ENCODE data around the gene C19orf85.

C19orf85 gene

DNA sequence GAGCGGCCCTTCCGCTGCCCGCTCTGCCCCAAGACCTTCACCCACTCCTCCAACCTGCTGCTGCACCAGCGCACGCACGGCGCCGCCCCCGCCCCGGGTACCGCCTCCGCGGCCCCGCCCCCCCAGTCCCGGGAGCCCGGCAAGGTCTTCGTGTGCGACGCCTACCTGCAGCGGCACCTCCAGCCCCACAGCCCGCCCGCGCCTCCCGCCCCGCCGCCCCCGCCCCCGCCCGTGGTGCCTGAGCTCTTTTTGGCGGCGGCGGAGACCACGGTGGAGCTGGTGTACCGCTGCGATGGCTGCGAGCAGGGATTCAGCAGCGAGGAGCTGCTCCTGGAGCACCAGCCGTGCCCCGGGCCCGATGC lies 17.2 kb upstream of the C19orf85 start:
- TF ChIP-seq, protein P1, sequence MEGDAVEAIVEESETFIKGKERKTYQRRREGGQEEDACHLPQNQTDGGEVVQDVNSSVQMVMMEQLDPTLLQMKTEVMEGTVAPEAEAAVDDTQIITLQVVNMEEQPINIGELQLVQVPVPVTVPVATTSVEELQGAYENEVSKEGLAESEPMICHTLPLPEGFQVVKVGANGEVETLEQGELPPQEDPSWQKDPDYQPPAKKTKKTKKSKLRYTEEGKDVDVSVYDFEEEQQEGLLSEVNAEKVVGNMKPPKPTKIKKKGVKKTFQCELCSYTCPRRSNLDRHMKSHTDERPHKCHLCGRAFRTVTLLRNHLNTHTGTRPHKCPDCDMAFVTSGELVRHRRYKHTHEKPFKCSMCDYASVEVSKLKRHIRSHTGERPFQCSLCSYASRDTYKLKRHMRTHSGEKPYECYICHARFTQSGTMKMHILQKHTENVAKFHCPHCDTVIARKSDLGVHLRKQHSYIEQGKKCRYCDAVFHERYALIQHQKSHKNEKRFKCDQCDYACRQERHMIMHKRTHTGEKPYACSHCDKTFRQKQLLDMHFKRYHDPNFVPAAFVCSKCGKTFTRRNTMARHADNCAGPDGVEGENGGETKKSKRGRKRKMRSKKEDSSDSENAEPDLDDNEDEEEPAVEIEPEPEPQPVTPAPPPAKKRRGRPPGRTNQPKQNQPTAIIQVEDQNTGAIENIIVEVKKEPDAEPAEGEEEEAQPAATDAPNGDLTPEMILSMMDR (IDR thresholded peaks at IDR 0.05): no peak
- Histone ChIP-seq H3K9me3 (no peaks in the 10 kb centered on the region), H3K4me1 (peaks cover 0 to 42% (median 34%) of the 10 kb centered on the region in 4 donors), H3K36me3 (peaks cover 11 to 35% (median 30%) of the 10 kb centered on the region in 3 donors), H3K27me3 (peaks cover 0 to 47% of the 10 kb centered on the region in 2 donors), H3K27ac (no peak overlapping the region), H3K4me3 (no peak overlapping the region)
- DNase-seq: no peak
- intact Hi-C loops (cut with DNase I; ENCODE audit: low total_unique reads): no loop called here

DNA sequence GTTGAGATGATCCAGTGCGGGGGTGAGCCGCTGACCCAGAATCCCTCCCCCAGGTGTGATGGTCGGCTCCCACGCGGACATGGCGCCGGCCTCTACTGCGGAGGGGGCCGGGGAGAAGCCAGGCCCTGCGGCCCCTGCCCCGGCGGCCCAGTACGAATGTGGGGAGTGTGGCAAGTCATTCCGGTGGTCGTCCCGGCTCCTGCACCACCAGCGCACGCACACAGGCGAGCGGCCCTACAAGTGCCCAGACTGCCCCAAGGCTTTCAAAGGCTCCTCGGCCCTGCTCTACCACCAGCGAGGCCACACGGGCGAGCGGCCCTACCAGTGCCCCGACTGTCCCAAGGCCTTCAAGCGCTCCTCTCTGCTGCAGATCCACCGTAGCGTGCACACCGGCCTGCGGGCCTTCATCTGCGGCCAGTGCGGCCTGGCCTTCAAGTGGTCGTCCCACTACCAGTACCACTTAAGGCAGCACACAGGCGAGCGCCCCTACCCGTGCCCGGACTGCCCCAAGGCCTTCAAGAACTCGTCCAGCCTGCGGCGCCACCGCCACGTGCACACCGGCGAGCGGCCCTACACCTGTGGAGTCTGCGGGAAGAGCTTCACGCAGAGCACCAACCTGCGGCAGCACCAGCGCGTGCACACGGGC lies 16.7 kb upstream of the C19orf85 start:
- Histone ChIP-seq H3K27me3 (peaks cover 0 to 42% of the 10 kb centered on the region in 2 donors), H3K27ac (no peak overlapping the region), H3K4me3 (no peak overlapping the region), H3K4me1 (peaks cover 0 to 37% (median 29%) of the 10 kb centered on the region in 4 donors), H3K36me3 (peaks cover 11 to 35% (median 30%) of the 10 kb centered on the region in 3 donors), H3K9me3 (no peaks in the 10 kb centered on the region)
- intact Hi-C loops (cut with DNase I; ENCODE audit: low total_unique reads): no loop called here
- TF ChIP-seq, protein P1 (IDR thresholded peaks at IDR 0.05): no peak
- no peak for DNase-seq

DNA sequence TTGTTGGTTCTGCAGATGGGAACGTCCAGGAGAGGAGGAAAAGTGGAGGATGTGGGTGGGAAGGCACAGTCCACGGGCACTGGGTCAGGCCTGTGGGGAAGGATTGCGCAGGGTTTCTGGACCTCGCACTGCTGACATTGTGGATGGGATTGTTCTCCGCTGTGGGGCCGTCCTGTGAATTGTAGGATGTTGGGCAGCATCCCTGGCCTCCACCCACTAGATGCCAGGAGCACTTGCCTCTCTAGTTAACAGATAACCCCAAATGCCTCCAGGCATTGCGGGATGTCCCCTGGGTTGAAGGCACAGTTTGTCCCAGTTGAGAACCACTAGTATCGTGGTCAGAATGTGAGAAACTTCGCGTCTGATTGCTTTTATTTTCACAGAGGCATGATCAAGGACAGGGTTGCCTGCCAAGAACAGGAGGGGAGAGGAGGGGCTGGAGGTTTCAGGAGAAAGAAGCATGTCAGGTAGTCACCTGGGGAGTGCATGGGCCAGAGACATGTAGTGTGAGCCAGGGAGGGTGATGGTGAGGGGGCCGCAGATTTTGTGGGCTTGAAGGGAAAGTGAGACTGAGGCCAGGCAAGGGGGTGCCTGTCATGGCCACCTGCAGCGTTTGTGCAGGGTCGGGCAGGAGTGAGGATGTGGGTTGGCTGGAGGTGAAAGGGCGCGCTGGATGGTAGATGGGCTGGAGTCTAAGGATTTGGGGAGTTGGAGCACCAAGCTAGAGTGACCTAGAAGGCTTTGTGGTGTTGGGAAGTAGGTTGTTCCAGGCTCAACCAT lies 15.1 kb upstream of the C19orf85 start:
- TF ChIP-seq, protein P1 (IDR thresholded peaks at IDR 0.05): no peak
- intact Hi-C loops (cut with DNase I; ENCODE audit: low total_unique reads): no loop called here
- DNase-seq: no peak
- Histone ChIP-seq H3K4me3 (no peak overlapping the region), H3K4me1 (peaks cover 0 to 32% (median 19%) of the 10 kb centered on the region in 4 donors), H3K27ac (no peak overlapping the region), H3K36me3 (peaks cover 11 to 35% (median 30%) of the 10 kb centered on the region in 3 donors), H3K27me3 (peaks cover 0 to 26% of the 10 kb centered on the region in 2 donors), H3K9me3 (no peaks in the 10 kb centered on the region)

DNA sequence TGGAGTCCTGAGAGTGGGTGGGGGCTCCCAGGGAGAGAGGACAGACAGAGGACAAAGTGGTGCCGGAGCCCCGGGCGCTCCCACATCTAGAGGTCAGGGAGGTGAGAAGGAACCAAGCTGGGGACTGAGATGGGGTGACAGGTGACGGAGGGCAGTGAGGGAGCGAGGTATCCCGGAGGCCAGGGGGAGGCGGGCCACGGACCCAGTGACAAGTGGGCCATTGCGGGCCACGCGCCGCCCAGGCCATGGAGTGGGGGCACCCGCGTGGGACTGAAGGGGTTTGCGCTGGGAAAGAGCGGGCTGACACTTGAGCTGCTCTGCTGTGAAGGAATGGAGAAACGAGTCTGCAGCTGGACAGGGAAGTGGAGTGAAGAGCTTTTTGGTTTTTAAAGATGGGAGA lies 14.5 kb upstream of the C19orf85 start:
- intact Hi-C loops (cut with DNase I; ENCODE audit: low total_unique reads): no loop called here
- Histone ChIP-seq H3K36me3 (peaks cover 11 to 35% (median 29%) of the 10 kb centered on the region in 3 donors), H3K9me3 (no peaks in the 10 kb centered on the region), H3K4me3 (no peak overlapping the region), H3K4me1 (peaks cover 0 to 26% (median 13%) of the 10 kb centered on the region in 4 donors), H3K27ac (no peak overlapping the region), H3K27me3 (peaks cover 0 to 20% of the 10 kb centered on the region in 2 donors)
- TF ChIP-seq, protein P1 (IDR thresholded peaks at IDR 0.05): no peak
- DNase-seq: no peak

DNA sequence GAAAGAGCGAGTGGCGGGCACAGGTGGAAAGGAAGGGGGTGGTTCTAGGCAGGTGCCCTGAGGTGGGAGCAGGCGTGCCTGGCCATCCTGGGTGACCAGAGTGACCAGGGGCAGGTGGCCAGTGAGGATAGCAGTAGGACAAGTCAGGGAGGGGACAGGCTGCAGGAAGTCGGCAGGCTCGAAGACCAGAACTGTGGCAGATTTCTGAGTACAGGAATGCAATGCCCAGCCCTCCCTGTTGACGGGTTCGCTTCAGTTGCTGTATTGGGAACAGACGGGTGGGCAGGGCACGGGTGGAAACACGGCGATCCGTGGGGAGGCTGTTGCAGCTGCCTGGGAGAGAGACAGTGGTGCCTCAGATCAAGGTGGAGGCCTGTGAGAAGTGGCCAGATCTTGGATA lies 13.8 kb upstream of the C19orf85 start:
- intact Hi-C loops (cut with DNase I; ENCODE audit: low total_unique reads): no loop called here
- H3K27ac ChIP-seq: no peak overlapping the region

More for the DNA sequence above, 13.8 kb upstream of the C19orf85 start:
- peaks cover 0 to 25% (median 12%) of the 10 kb centered on the region in 4 donors for H3K4me1 ChIP-seq
- H3K27me3 ChIP-seq: peaks cover 0 to 17% of the 10 kb centered on the region in 2 donors
- peaks cover 11 to 28% (median 23%) of the 10 kb centered on the region in 3 donors for H3K36me3 ChIP-seq
- no peaks in the 10 kb centered on the region for H3K9me3 ChIP-seq
- TF ChIP-seq, protein P1 (IDR thresholded peaks at IDR 0.05): no peak
- H3K4me3 ChIP-seq: no peak overlapping the region
- no peak for DNase-seq

Measured in tibial artery (tissue), 4 donors.